IPS-18a (cell line): Measurements from ENCODE around the gene LTB4R2.

Experiments
- H3K27ac ChIP-seq: one replicate; pipeline ENCODE4 v1.5.1; 2013; ENCODE audit warnings: low read length
- H3K27me3 ChIP-seq: one replicate; pipeline ENCODE4 v1.6.1; 2013; ENCODE audit warnings: mild to moderate bottlenecking, low read length; ENCODE audit not compliant: control insufficient read depth, insufficient read depth
- H3K36me3 ChIP-seq: one replicate; pipeline ENCODE4 v1.6.1; 2013; ENCODE audit warnings: low read depth, low read length; ENCODE audit not compliant: control insufficient read depth
- H3K4me1 ChIP-seq: one replicate; pipeline ENCODE4 v1.6.1; 2013; ENCODE audit warnings: low read depth, low read length; ENCODE audit not compliant: control insufficient read depth
- H3K4me3 ChIP-seq: one replicate; pipeline ENCODE4 v1.5.1; 2013; ENCODE audit warnings: low read length
- H3K9ac ChIP-seq: one replicate; pipeline ENCODE4 v1.6.1; 2013; ENCODE audit warnings: mild to moderate bottlenecking, low read length, moderate library complexity
- H3K9me3 ChIP-seq: one replicate; pipeline ENCODE4 v1.6.1; 2013; ENCODE audit warnings: low read depth, low read length; ENCODE audit not compliant: control insufficient read depth

LTB4R2 gene

GRCh38 chr14:24279301-24280186 lies 30.4 kb upstream of the LTB4R2 start:
- Histone ChIP-seq H3K27ac (no peak overlapping the region), H3K27me3 (no peaks in the 10 kb centered on the region), H3K4me3 (no peak overlapping the region), H3K4me1 (no peaks in the 10 kb centered on the region), H3K9me3 (no peaks in the 10 kb centered on the region), H3K36me3 (no peaks in the 10 kb centered on the region), H3K9ac (no peak overlapping the region)

GRCh38 chr14:24280797-24281460 lies 29.0 kb upstream of the LTB4R2 start:
- Histone ChIP-seq H3K4me3 (no peak overlapping the region), H3K4me1 (no peaks in the 10 kb centered on the region), H3K36me3 (no peaks in the 10 kb centered on the region), H3K27me3 (no peaks in the 10 kb centered on the region), H3K9me3 (no peaks in the 10 kb centered on the region), H3K9ac (no peak overlapping the region), H3K27ac (no peak overlapping the region)

GRCh38 chr14:24281636-24282035 lies 28.3 kb upstream of the LTB4R2 start:
- Histone ChIP-seq H3K36me3 (no peaks in the 10 kb centered on the region), H3K9ac (no peak overlapping the region), H3K27ac (no peak overlapping the region), H3K4me1 (no peaks in the 10 kb centered on the region), H3K4me3 (no peak overlapping the region), H3K27me3 (no peaks in the 10 kb centered on the region), H3K9me3 (no peaks in the 10 kb centered on the region)

GRCh38 chr14:24282736-24283135 lies 27.2 kb upstream of the LTB4R2 start:
- H3K27me3 ChIP-seq: no peaks in the 10 kb centered on the region
- H3K4me3 ChIP-seq: no peak overlapping the region
- H3K9ac ChIP-seq: no peak overlapping the region
- H3K27ac ChIP-seq: no peak overlapping the region
- no peaks in the 10 kb centered on the region for H3K4me1 ChIP-seq
- H3K9me3 ChIP-seq: no peaks in the 10 kb centered on the region
- no peaks in the 10 kb centered on the region for H3K36me3 ChIP-seq

DNA sequence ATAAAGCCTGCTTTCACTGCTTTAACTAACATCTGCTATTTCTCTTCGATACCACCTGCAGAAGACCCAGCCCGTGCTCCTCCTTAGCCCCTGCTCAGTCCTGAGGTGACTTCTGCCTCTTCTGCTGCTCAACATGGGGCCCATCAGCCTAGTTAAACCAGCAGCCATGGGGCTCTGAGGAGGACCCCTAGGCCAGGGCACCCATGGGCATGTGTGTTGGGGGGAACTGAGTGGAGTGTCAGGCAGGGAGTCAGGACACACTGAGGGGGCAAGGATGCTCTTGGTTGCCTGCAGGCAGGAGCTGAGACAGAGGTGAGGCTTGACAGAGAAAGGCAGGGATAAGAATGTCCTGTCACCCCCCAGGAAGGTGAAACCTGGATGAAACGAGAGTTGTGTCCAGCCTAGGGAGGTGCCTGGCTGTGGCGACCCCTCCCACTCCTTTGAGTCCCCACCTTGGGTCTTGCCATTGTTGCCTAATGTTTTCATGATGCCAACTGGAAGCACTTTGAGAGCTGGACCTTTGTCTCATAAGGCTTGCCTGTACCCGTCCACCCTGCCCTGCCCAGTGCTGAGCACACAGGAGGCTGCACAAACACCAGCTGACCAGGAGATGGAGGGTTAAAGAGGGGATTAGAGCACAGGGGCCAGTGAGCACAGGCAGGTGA lies 26.0 kb upstream of the LTB4R2 start:
- Histone ChIP-seq H3K9ac (no peak overlapping the region), H3K4me3 (no peak overlapping the region), H3K9me3 (no peaks in the 10 kb centered on the region), H3K27ac (no peak overlapping the region), H3K27me3 (no peaks in the 10 kb centered on the region), H3K4me1 (no peaks in the 10 kb centered on the region), H3K36me3 (no peaks in the 10 kb centered on the region)

DNA sequence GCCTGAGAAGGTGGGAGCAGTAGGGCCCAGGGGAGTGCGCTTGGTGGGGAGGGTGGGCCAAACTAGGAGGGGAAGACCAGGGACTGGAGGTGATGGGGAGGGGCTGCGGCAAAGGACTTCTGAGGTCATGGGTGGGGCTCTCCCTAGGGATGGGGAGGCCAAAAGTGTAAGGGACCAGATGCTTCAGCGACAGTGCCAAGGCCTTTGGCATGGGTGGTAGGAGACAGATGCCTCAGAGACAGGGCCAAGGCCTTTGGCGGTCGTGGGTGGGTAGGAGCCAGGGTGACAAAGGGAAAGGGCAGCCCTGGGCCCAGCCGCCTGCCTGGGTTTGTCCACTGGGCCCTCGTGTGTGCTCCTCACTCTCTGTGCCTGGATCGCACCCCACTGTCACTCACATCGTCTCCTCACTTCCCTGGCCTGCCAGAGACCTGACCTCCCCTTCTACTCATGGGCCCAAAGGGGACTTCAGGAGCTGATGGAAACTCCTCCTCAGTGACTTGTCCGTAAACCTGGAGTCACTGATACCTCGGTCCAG lies 25.4 kb upstream of the LTB4R2 start:
- Histone ChIP-seq H3K27ac (no peak overlapping the region), H3K36me3 (peaks cover 2% of the 10 kb centered on the region), H3K4me3 (no peak overlapping the region), H3K9ac (no peak overlapping the region), H3K9me3 (no peaks in the 10 kb centered on the region), H3K4me1 (no peaks in the 10 kb centered on the region), H3K27me3 (no peaks in the 10 kb centered on the region)

DNA sequence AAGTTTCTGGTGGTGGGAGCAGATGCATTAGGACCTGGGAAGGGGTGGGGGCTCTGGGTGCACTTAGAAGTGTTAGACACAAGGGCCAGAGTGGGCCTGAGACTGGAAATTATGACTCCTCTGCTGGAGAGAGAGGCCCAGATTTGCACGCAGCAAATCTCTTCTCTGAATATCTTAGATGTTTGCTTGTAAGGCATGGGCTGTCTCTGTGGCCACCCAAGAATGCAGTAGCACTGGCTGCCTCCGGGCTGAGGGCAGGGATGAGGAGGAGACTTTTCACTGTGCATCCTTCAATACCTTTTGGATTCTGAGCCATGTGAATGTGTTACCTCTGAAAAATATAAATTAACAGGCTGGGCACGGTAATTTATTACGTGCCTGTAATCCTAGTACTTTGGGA lies 24.6 kb upstream of the LTB4R2 start:
- H3K27ac ChIP-seq: no peak overlapping the region
- no peak overlapping the region for H3K9ac ChIP-seq
- H3K27me3 ChIP-seq: no peaks in the 10 kb centered on the region
- no peaks in the 10 kb centered on the region for H3K4me1 ChIP-seq
- H3K4me3 ChIP-seq: no peak overlapping the region
- no peaks in the 10 kb centered on the region for H3K9me3 ChIP-seq
- H3K36me3 ChIP-seq: peaks cover 9% of the 10 kb centered on the region

DNA sequence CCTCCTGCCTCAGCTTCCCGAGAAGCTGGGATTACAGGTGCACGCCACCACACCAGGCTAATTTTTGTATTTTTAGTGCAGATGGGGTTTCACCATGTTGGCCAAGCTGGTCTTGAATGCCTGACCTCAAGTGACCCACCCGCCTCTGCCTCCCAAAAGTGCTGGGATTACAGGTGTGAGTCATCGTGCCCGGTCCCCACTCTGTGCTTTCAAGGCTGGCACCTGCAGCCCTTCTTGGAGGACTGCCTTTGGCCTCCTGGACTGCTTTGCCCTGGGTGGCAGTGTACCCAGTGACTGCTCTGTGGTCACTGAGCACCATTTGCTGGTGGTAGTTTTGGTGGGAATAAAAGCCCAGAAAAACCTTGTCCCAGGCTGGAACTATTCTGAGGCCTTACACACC lies 22.9 kb upstream of the LTB4R2 start:
- no peak overlapping the region for H3K9ac ChIP-seq
- no peaks in the 10 kb centered on the region for H3K27me3 ChIP-seq
- no peak overlapping the region for H3K4me3 ChIP-seq
- peaks cover 9% of the 10 kb centered on the region for H3K36me3 ChIP-seq
- no peak overlapping the region for H3K27ac ChIP-seq
- H3K9me3 ChIP-seq: no peaks in the 10 kb centered on the region
- H3K4me1 ChIP-seq: no peaks in the 10 kb centered on the region

DNA sequence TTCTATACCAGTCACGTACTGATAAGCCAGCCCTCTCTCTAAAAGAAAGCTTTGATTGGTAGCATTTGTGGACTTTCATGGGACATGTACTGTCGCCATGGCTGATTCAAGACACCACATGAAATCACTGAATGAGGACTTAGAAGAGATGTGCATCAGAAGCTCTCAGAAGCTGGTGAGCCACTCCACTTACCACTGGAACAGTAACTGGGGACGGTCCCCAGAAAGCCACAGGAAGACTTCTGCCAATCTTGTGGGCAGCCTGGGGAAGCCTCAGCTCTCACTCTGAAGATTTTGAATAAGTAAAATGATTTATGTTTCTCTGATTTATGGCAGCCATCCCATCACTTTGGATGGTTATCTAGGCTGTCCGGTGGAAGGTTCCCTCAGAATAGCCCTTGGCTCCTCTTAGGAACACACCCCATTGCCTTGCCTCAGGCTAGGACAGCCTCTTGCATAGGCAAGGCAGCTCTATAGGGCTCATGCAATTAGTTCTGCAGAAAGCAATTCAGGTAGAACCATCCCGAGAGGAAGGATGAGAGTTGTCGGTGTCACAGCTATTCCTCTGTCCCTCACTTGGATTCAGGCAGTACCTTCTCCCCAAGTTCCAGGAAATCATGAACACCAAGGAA lies 20.2 kb upstream of the LTB4R2 start:
- no peak overlapping the region for H3K27ac ChIP-seq
- no peaks in the 10 kb centered on the region for H3K9me3 ChIP-seq
- no peak overlapping the region for H3K4me3 ChIP-seq
- no peaks in the 10 kb centered on the region for H3K27me3 ChIP-seq
- H3K9ac ChIP-seq: no peak overlapping the region
- peaks cover 9% of the 10 kb centered on the region for H3K36me3 ChIP-seq
- no peaks in the 10 kb centered on the region for H3K4me1 ChIP-seq

DNA sequence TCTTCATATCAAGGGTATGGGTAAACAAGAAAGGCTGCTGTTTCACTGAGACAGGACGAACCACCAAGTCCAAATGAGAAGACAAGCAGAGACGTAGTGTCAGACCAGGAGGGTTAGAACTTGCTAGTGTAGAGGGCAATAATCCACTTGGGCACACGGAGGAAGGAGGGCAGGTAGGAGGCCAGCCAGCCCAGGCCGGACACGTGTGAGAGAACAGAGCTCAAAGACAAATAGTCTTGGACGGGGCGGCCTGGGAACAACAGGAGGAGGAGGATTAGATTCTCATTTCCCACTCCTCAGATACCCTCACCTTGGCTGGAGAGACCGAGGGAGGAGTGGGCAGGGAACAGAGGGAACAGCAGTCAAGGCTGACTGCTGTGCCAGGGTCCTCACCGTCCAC lies 19.2 kb upstream of the LTB4R2 start:
- H3K36me3 ChIP-seq: peaks cover 12% of the 10 kb centered on the region

DNA sequence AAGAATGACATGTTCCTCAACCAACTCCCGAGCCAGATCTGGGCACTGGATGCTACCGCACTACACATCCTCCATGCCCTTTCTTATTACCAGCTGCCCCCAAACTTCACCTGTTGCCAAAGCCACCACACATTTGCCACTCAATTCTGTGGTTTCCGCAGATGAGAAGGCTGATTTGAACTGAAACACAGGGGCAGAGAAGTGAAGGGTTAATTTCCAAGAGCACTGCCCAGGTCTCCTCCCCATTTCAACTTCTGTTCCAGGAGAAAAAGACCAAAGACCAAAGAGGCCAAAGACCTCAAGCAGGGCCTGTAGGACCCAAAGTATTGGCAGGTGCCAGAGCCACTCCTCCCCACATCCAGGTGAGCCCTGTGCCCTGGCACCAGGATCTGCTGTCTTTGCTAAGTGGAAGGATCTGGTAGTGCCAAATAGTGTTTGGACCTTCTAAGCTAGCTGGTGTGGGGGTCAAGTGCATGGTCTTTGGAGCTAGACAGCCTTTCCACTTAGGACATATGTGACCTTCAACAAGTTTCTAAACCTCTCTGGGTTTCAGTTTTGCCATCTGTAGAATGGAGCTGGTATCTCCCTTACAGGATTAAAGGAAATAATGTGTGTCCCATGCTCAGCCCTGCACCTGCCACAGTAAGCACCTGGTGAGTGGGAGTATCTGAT lies 18.4 kb upstream of the LTB4R2 start:
- Histone ChIP-seq H3K9ac (no peak overlapping the region), H3K9me3 (no peaks in the 10 kb centered on the region), H3K4me1 (no peaks in the 10 kb centered on the region), H3K27me3 (no peaks in the 10 kb centered on the region), H3K36me3 (peaks cover 14% of the 10 kb centered on the region), H3K27ac (no peak overlapping the region), H3K4me3 (no peak overlapping the region)

More for the DNA sequence above, 19.2 kb upstream of the LTB4R2 start:
- H3K4me3 ChIP-seq: no peak overlapping the region
- H3K27ac ChIP-seq: no peak overlapping the region
- H3K4me1 ChIP-seq: no peaks in the 10 kb centered on the region
- no peaks in the 10 kb centered on the region for H3K27me3 ChIP-seq
- no peak overlapping the region for H3K9ac ChIP-seq
- no peaks in the 10 kb centered on the region for H3K9me3 ChIP-seq
